Panc1 (cell line): ENCODE results near the gene APLNR.

Experiments
- POLR2AphosphoS5 ChIP-seq: IDR thresholded peaks from 2 replicates; pipeline ENCODE4 v1.6.1; 2012; ENCODE audit warnings: mild to moderate bottlenecking, low read depth, low read length, moderate library complexity
- TF ChIP-seq, protein P1 (sequence below): fragments of 450-650 bp; IDR thresholded peaks from 2 replicates; pipeline ENCODE4 v1.5.1; 2017; ENCODE audit warnings: mild to moderate bottlenecking
- TF ChIP-seq, protein P2 (sequence below), 2 experiments: IDR thresholded peaks; 2 replicates each; pipeline ENCODE4 v1.6.1; 2011 to 2012; ENCODE audit warnings: low read depth in 2 of 2, control low read depth in 1 of 2, low read length in 1 of 2, mild to moderate bottlenecking in 1 of 2, moderate library complexity in 1 of 2; ENCODE audit not compliant: insufficient read depth in 1 of 2

DNA sequence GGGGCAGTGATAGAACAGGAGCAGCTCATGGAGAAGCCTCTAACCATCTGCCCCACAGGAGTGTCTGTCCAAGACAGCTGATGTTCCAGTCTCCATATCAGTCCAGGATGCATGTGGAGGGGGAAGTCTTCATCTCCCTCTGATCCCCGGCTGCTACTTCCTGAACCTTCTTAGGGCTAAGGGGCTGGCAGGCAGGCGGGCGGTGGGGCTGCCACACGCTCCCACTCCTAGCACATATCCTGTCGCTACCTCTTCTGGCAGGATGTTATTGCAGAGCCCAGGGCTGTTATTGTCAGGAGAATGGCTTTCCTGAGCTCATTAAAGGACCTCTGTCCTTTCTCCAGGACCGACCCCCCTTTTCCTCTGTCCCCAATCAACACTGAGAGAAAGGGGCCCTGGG is 29.9 kb downstream of the APLNR start:
- TF ChIP-seq POLR2AphosphoS5, result no peak
- TF ChIP-seq, protein P1, sequence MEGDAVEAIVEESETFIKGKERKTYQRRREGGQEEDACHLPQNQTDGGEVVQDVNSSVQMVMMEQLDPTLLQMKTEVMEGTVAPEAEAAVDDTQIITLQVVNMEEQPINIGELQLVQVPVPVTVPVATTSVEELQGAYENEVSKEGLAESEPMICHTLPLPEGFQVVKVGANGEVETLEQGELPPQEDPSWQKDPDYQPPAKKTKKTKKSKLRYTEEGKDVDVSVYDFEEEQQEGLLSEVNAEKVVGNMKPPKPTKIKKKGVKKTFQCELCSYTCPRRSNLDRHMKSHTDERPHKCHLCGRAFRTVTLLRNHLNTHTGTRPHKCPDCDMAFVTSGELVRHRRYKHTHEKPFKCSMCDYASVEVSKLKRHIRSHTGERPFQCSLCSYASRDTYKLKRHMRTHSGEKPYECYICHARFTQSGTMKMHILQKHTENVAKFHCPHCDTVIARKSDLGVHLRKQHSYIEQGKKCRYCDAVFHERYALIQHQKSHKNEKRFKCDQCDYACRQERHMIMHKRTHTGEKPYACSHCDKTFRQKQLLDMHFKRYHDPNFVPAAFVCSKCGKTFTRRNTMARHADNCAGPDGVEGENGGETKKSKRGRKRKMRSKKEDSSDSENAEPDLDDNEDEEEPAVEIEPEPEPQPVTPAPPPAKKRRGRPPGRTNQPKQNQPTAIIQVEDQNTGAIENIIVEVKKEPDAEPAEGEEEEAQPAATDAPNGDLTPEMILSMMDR, result no peak
- TF ChIP-seq, protein P2, sequence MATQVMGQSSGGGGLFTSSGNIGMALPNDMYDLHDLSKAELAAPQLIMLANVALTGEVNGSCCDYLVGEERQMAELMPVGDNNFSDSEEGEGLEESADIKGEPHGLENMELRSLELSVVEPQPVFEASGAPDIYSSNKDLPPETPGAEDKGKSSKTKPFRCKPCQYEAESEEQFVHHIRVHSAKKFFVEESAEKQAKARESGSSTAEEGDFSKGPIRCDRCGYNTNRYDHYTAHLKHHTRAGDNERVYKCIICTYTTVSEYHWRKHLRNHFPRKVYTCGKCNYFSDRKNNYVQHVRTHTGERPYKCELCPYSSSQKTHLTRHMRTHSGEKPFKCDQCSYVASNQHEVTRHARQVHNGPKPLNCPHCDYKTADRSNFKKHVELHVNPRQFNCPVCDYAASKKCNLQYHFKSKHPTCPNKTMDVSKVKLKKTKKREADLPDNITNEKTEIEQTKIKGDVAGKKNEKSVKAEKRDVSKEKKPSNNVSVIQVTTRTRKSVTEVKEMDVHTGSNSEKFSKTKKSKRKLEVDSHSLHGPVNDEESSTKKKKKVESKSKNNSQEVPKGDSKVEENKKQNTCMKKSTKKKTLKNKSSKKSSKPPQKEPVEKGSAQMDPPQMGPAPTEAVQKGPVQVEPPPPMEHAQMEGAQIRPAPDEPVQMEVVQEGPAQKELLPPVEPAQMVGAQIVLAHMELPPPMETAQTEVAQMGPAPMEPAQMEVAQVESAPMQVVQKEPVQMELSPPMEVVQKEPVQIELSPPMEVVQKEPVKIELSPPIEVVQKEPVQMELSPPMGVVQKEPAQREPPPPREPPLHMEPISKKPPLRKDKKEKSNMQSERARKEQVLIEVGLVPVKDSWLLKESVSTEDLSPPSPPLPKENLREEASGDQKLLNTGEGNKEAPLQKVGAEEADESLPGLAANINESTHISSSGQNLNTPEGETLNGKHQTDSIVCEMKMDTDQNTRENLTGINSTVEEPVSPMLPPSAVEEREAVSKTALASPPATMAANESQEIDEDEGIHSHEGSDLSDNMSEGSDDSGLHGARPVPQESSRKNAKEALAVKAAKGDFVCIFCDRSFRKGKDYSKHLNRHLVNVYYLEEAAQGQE (IDR thresholded peaks at IDR 0.05; ENCODE audit: insufficient read depth in 1 of 2, low read depth in 2 of 2, low read length in 1 of 2), result no peak
